Gastrocnemius medialis (tissue), 4 donors: Measurements from ENCODE around the gene XRN1.

Experiments used
- CTCF ChIP-seq, 5 experiments: fragments of 450-650 bp in 3 of 5; fragments of 200-600 bp in 2 of 5; sonication (generic) in 2 of 5; IDR thresholded peaks in 4 of 5; conservative IDR thresholded peaks in 1 of 5; 1 replicate in 4 of 5; 2 replicates in 1 of 5; pipeline ENCODE4 v1.5.1; 2016 to 2019; ENCODE audit warnings: antibody characterized with exemption in 5 of 5, mild to moderate bottlenecking in 3 of 5, moderate library complexity in 3 of 5
- POLR2A ChIP-seq, 2 donors: fragments of 450-650 bp; IDR thresholded peaks; one replicate each; pipeline ENCODE4 v1.6.1; 2017; ENCODE audit warnings: antibody characterized with exemption in 2 of 2, mild to moderate bottlenecking in 2 of 2, moderate library complexity in 2 of 2

GRCh38 chr3:142495103-142495502, 47.3 kb upstream of the XRN1 start:
- TF ChIP-seq CTCF (IDR thresholded peaks at IDR 0.05 in 4 of 5, conservative IDR thresholded peaks at IDR 0.05 in 1 of 5), result no peak
- no peak for TF ChIP-seq POLR2A (IDR thresholded peaks at IDR 0.05)
